Measurements from ENCODE around the gene VAT1L. TPM values are rescaled to one million over a fixed set of nuclear protein-coding genes. Genes with fewer than 3 reads are reported as not detected.

The VAT1L gene
- 0.32 TPM for total RNA-seq
- long read RNA-seq, partial matches to known transcripts, result 0 of 1 reads
- long read RNA-seq, other reads (novel, unspliced or antisense), result 1 of 1 reads

DNA sequence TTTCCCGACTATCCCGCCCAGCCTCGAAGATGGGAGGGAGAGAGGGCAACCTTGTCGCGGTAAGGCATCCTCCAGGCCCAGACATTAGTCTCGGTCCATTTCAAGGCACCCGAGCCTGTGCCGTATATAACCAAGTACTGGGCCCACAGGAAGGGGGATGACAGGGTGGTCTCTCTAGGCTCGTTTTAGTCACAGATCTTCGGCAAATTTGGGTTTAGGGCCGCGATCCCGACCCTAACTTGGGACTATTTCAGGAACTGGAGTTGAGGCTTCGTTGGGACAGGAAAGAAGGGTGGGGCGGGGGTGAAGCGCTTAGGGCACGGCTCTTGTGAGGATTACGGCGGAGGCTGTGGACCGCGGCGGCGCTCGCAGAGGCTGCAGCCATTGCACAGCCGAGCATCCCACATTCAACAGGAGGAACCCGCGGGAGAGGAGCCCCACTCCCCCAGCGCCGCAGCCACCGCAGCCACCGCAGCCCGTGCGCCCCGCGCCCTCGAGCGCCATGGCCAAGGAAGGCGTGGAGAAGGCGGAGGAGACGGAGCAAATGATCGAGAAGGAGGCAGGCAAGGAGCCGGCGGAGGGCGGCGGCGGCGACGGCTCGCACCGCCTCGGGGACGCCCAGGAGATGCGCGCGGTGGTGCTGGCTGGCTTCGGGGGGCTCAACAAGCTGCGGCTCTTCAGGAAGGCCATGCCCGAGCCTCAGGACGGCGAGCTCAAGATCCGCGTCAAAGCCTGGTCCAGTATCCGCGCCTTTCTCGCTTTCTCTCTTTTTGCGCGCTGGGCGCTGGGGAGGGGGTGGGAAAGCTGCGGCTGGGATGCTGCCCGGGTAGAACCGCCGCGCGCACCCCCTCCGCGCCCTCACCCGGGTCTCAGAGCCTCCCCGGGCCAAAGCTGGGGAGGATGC lies at the start of gene VAT1L:
TSS of gene VAT1L (plus strand) at position 384 of the 904 bp plus-strand sequence. CDS start at position 503, 119 bp downstream.
- Histone ChIP-seq H3K27ac (no peak within 1 kb of the TSS), H3K9me3 (no peaks in the 10 kb centered on the region), H3K27me3 (peaks cover 45% of the 10 kb centered on the region), H3K36me3 (no peaks in the 10 kb centered on the region), H3K4me1 (peaks cover 5% of the 10 kb centered on the region), H3K4me3 (peak within 1 kb of the TSS; percentile 47)
- ATAC-seq (peak; percentile 74), DNase-seq (no peak)
- intact Hi-C loops (cut with DNase I), result no loop called here
- TF ChIP-seq, protein P1, sequence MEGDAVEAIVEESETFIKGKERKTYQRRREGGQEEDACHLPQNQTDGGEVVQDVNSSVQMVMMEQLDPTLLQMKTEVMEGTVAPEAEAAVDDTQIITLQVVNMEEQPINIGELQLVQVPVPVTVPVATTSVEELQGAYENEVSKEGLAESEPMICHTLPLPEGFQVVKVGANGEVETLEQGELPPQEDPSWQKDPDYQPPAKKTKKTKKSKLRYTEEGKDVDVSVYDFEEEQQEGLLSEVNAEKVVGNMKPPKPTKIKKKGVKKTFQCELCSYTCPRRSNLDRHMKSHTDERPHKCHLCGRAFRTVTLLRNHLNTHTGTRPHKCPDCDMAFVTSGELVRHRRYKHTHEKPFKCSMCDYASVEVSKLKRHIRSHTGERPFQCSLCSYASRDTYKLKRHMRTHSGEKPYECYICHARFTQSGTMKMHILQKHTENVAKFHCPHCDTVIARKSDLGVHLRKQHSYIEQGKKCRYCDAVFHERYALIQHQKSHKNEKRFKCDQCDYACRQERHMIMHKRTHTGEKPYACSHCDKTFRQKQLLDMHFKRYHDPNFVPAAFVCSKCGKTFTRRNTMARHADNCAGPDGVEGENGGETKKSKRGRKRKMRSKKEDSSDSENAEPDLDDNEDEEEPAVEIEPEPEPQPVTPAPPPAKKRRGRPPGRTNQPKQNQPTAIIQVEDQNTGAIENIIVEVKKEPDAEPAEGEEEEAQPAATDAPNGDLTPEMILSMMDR (IDR thresholded peaks at IDR 0.05), result no peak

- intact Hi-C loops (cut with DNase I), result no loop called here
- H3K4me3 ChIP-seq, result no peak overlapping the region
- ATAC-seq (no peak), DNase-seq (no peak)
- no peaks in the 10 kb centered on the region for H3K36me3 ChIP-seq
- no peaks in the 10 kb centered on the region for H3K9me3 ChIP-seq
- TF ChIP-seq, protein P1 (IDR thresholded peaks at IDR 0.05), result no peak
- no peak overlapping the region for H3K27ac ChIP-seq
- H3K4me1 ChIP-seq, result no peaks in the 10 kb centered on the region
- H3K27me3 ChIP-seq, result no peaks in the 10 kb centered on the region
Observed at GRCh38 chr16:77738706-77739558, 49.4 kb upstream of the VAT1L start.

- no peaks in the 10 kb centered on the region for H3K9me3 ChIP-seq
- intact Hi-C loops (cut with DNase I), result no loop called here
- ATAC-seq (no peak), DNase-seq (no peak)
- no peaks in the 10 kb centered on the region for H3K27me3 ChIP-seq
- no peak overlapping the region for H3K27ac ChIP-seq
- TF ChIP-seq, protein P1 (IDR thresholded peaks at IDR 0.05), result no peak
- no peak overlapping the region for H3K4me3 ChIP-seq
- H3K36me3 ChIP-seq, result no peaks in the 10 kb centered on the region
- no peaks in the 10 kb centered on the region for H3K4me1 ChIP-seq
Observed at GRCh38 chr16:77739559-77739892, 48.8 kb upstream of the VAT1L start.

DNA sequence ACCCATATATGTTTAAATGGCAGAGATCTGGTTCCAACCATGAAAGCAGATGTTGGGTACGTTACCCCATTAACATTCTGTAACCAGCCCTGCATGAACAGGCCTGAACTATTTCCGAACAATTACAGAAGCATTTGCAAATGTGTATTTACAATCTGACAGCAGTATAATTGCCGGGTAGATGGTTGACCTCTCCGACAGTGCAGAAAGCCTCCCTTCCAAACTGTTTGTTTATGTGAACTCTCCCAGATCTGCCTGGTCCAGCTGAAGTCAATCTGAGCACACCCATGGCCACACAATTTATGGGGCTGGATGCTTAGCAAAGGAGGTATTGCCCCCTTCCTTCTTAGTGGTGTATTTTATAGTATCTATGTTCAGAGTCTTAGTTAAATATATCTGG lies 44.2 kb upstream of the VAT1L start:
- intact Hi-C loops (cut with DNase I), result no loop called here
- H3K27me3 ChIP-seq, result no peaks in the 10 kb centered on the region
- no peak for DNase-seq
- no peak overlapping the region for H3K4me3 ChIP-seq
- H3K4me1 ChIP-seq, result no peaks in the 10 kb centered on the region
- H3K36me3 ChIP-seq, result no peaks in the 10 kb centered on the region
- H3K9me3 ChIP-seq, result no peaks in the 10 kb centered on the region
- no peak overlapping the region for H3K27ac ChIP-seq
- TF ChIP-seq, protein P1 (IDR thresholded peaks at IDR 0.05), result no peak
- ATAC-seq, result no peak

- no peak overlapping the region for H3K27ac ChIP-seq
- H3K36me3 ChIP-seq, result no peaks in the 10 kb centered on the region
- no peaks in the 10 kb centered on the region for H3K4me1 ChIP-seq
- H3K9me3 ChIP-seq, result no peaks in the 10 kb centered on the region
- intact Hi-C loops (cut with DNase I), result no loop called here
- no peaks in the 10 kb centered on the region for H3K27me3 ChIP-seq
- DNase-seq, result no peak
- ATAC-seq, result no peak
- no peak overlapping the region for H3K4me3 ChIP-seq
- TF ChIP-seq, protein P1 (IDR thresholded peaks at IDR 0.05), result no peak
Observed at GRCh38 chr16:77745972-77746371, 42.4 kb upstream of the VAT1L start.
